Type B pancreatic cell (in vitro differentiated cells): ENCODE measurements around the gene POU5F1. TPM values are rescaled to one million over a fixed set of nuclear protein-coding genes. Genes with fewer than 3 reads are reported as not detected.
"Not testable (repeated sequence)": the region's sequence is repeated elsewhere in the genome, so short reads cannot be mapped to it uniquely, and the experiment has no call there.

Experiments used
- DNase-seq: peaks from one replicate; pipeline ENCODE4 v3.0.0; 2021; ENCODE audit warnings: mixed read lengths; ENCODE audit not compliant: unreplicated experiment; ENCODE audit errors: extremely low spot score
- H3K27ac Mint-ChIP-seq: 2 replicates; pipeline ENCODE4 v1.8.0; 2021; ENCODE audit warnings: mild to moderate bottlenecking, mixed read lengths
- H3K27me3 Mint-ChIP-seq: 2 replicates; pipeline ENCODE4 v1.8.0; 2021; ENCODE audit warnings: mixed read lengths
- H3K36me3 Mint-ChIP-seq: 2 replicates; pipeline ENCODE4 v1.8.0; 2021; ENCODE audit warnings: mixed read lengths
- H3K4me1 Mint-ChIP-seq: one replicate; pipeline ENCODE4 v1.8.0; 2021; ENCODE audit warnings: mixed read lengths; ENCODE audit not compliant: unreplicated experiment
- H3K4me3 Mint-ChIP-seq: 2 replicates; pipeline ENCODE4 v1.8.0; 2021; ENCODE audit warnings: mild to moderate bottlenecking, mixed read lengths
- H3K9me3 Mint-ChIP-seq: 2 replicates; pipeline ENCODE4 v1.8.0; 2021; ENCODE audit warnings: mixed read lengths
- total RNA-seq: library from RNA; stranded (reverse); gene quantifications from 2 replicates; pipeline ENCODE4 v1.2.1, GENCODE V29; 2021; ENCODE audit warnings: low replicate concordance
- TF ChIP-seq, protein P1 (sequence below): fragments of 200-600 bp; sonication (generic); conservative IDR thresholded peaks from 2 replicates; pipeline ENCODE4 v1.5.0; 2021; ENCODE audit warnings: antibody characterized with exemption, mild to moderate bottlenecking

Gene POU5F1
- total RNA-seq, 1 donor from 2014 or later: not detected

DNA sequence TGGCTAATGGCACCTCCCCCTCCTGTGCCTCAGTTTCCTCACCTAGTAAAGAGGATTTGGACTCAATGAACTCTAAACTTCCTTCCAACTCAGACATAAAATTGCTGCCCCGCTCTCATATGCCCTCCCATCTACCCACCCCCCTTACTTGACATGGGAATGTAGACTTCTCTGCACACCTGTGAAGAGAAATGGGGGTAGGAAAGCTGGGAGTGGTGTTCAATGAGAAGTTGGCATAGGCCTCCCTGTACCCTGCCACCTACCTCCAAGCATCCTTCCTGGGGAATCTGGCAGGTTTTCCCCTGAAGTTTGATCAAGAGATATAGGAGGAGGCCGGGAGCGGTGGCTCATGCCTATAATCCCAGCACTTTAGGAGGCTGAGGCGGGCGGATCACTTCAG lies 3.9 kb upstream of the POU5F1 start:
- peaks cover 10% of the 10 kb centered on the region for H3K4me1 Mint-ChIP-seq
- no peak for DNase-seq
- TF ChIP-seq, protein P1, sequence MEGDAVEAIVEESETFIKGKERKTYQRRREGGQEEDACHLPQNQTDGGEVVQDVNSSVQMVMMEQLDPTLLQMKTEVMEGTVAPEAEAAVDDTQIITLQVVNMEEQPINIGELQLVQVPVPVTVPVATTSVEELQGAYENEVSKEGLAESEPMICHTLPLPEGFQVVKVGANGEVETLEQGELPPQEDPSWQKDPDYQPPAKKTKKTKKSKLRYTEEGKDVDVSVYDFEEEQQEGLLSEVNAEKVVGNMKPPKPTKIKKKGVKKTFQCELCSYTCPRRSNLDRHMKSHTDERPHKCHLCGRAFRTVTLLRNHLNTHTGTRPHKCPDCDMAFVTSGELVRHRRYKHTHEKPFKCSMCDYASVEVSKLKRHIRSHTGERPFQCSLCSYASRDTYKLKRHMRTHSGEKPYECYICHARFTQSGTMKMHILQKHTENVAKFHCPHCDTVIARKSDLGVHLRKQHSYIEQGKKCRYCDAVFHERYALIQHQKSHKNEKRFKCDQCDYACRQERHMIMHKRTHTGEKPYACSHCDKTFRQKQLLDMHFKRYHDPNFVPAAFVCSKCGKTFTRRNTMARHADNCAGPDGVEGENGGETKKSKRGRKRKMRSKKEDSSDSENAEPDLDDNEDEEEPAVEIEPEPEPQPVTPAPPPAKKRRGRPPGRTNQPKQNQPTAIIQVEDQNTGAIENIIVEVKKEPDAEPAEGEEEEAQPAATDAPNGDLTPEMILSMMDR: no peak
- H3K9me3 Mint-ChIP-seq: no peaks in the 10 kb centered on the region
- no peak overlapping the region for H3K4me3 Mint-ChIP-seq
- no peak overlapping the region for H3K27ac Mint-ChIP-seq
- H3K36me3 Mint-ChIP-seq: no peaks in the 10 kb centered on the region
- peaks cover 24% of the 10 kb centered on the region for H3K27me3 Mint-ChIP-seq

DNA sequence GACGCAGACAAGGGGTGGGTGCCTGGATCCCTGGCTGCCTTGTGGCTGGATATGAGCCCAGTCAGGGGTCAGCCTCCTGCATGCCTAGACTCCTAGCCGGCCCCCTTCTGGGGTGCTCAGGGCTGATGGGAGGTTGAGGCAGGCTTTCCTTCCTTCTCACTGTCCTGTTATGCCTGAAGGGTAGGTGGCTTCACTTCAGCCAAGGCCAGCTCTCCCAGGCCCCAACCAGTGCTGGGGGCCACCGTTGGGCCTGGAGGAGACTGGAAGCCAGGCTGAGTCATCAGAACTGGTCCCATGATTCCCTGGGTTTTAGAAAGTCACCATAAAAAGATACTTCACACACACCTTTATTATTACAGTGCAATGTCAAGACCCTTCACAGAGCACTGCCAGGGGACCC lies 2.9 kb upstream of the POU5F1 start:
- Mint-ChIP-seq H3K27ac (no peak overlapping the region), H3K36me3 (no peaks in the 10 kb centered on the region), H3K9me3 (no peaks in the 10 kb centered on the region), H3K27me3 (peaks cover 27% of the 10 kb centered on the region), H3K4me1 (peaks cover 13% of the 10 kb centered on the region), H3K4me3 (no peak overlapping the region)
- no peak for DNase-seq
- TF ChIP-seq, protein P1: no peak

GRCh38 chr6:31172973-31173384 lies 2.5 kb upstream of the POU5F1 start:
- H3K27ac Mint-ChIP-seq: no peak overlapping the region
- no peaks in the 10 kb centered on the region for H3K9me3 Mint-ChIP-seq
- no peak for DNase-seq

GRCh38 chr6:31171931-31172905 lies 1.7 kb upstream of the POU5F1 start:
- H3K4me3 Mint-ChIP-seq: no peak overlapping the region
- H3K4me1 Mint-ChIP-seq: peaks cover 13% of the 10 kb centered on the region

More at GRCh38 chr6:31172973-31173384, 2.5 kb upstream of the POU5F1 start:
- TF ChIP-seq, protein P1: no peak
- no peaks in the 10 kb centered on the region for H3K36me3 Mint-ChIP-seq
- peaks cover 13% of the 10 kb centered on the region for H3K4me1 Mint-ChIP-seq
- no peak overlapping the region for H3K4me3 Mint-ChIP-seq
- peaks cover 28% of the 10 kb centered on the region for H3K27me3 Mint-ChIP-seq

GRCh38 chr6:31170987-31171671 lies 647 bp upstream of the POU5F1 start:
- Mint-ChIP-seq H3K9me3 (no peaks in the 10 kb centered on the region), H3K27ac (no peak overlapping the region), H3K36me3 (no peaks in the 10 kb centered on the region), H3K4me1 (peaks cover 13% of the 10 kb centered on the region), H3K27me3 (peaks cover 27% of the 10 kb centered on the region), H3K4me3 (no peak overlapping the region)
- TF ChIP-seq, protein P1: no peak
- DNase-seq: no peak

More at GRCh38 chr6:31171931-31172905, 1.7 kb upstream of the POU5F1 start:
- Mint-ChIP-seq H3K9me3 (no peaks in the 10 kb centered on the region), H3K27ac (no peak overlapping the region), H3K27me3 (peaks cover 28% of the 10 kb centered on the region), H3K36me3 (no peaks in the 10 kb centered on the region)
- no peak for DNase-seq
- TF ChIP-seq, protein P1: no peak

- not testable (repeated sequence) for DNase-seq, H3K4me3 Mint-ChIP-seq, H3K36me3 Mint-ChIP-seq, H3K27ac Mint-ChIP-seq, H3K9me3 Mint-ChIP-seq
- peaks cover 22% of the 10 kb centered on the region for H3K27me3 Mint-ChIP-seq
- peaks cover 13% of the 10 kb centered on the region for H3K4me1 Mint-ChIP-seq
Measured at GRCh38 chr6:31169858-31170599, 453 bp downstream of the POU5F1 start.
